Measurements from ENCODE around the gene FHOD3. TPM values are rescaled to one million over a fixed set of nuclear protein-coding genes. Genes with fewer than 3 reads are reported as not detected.

The FHOD3 gene
- total RNA-seq, 1 experiment from 2014 or later: 5.0 TPM

- no peak for TF ChIP-seq CTCF (IDR thresholded peaks at IDR 0.05; ENCODE audit: unreplicated experiment)
Observed at GRCh38 chr18:36333414-36333813, 35.9 kb downstream of the FHOD3 start.

GRCh38 chr18:36334798-36335197, 37.3 kb downstream of the FHOD3 start:
- DNase-seq (ENCODE audit: unreplicated experiment): no peak
- Mint-ChIP-seq H3K36me3 (ENCODE audit: insufficient read depth, unreplicated experiment) (peaks cover 4% of the 10 kb centered on the region), H3K9me3 (ENCODE audit: unreplicated experiment) (no peaks in the 10 kb centered on the region), H3K27ac (ENCODE audit: low read depth, unreplicated experiment) (no peak overlapping the region), H3K27me3 (ENCODE audit: insufficient read depth, unreplicated experiment) (no peaks in the 10 kb centered on the region), H3K4me3 (ENCODE audit: unreplicated experiment) (no peak overlapping the region), H3K4me1 (ENCODE audit: insufficient read depth, unreplicated experiment) (peaks cover 7% of the 10 kb centered on the region)
- ChIA-PET CTCF (interaction anchor here (0.6 to 1.1 kb wide), 2 partner anchors 11 to 20 kb away, joined by 3 read pairs; no protein-coding TSS in a partner anchor), POLR2A (no interaction called here)
- no peak for TF ChIP-seq CTCF (IDR thresholded peaks at IDR 0.05; ENCODE audit: unreplicated experiment)
- intact Hi-C loops (cut with micrococcal nuclease): no loop called here
- BruUV-seq (replicated peaks): no TSS peak

More at GRCh38 chr18:36333414-36333813, 35.9 kb downstream of the FHOD3 start:
- DNase-seq (ENCODE audit: unreplicated experiment): peak; percentile 23
- H3K9me3 Mint-ChIP-seq (ENCODE audit: unreplicated experiment): no peaks in the 10 kb centered on the region
- intact Hi-C loops (cut with micrococcal nuclease): no loop called here
- no TSS peak for BruUV-seq (replicated peaks)
- peaks cover 4% of the 10 kb centered on the region for H3K36me3 Mint-ChIP-seq (ENCODE audit: insufficient read depth, unreplicated experiment)
- H3K27ac Mint-ChIP-seq (ENCODE audit: low read depth, unreplicated experiment): no peak overlapping the region
- no peak overlapping the region for H3K4me3 Mint-ChIP-seq (ENCODE audit: unreplicated experiment)
- ChIA-PET CTCF (interaction anchor here (0.6 kb wide), 1 partner anchor 1960 kb away, joined by 3 read pairs; no protein-coding TSS in a partner anchor), POLR2A (no interaction called here)
- H3K27me3 Mint-ChIP-seq (ENCODE audit: insufficient read depth, unreplicated experiment): no peaks in the 10 kb centered on the region
- H3K4me1 Mint-ChIP-seq (ENCODE audit: insufficient read depth, unreplicated experiment): peaks cover 7% of the 10 kb centered on the region

GRCh38 chr18:36335476-36336279, 38.2 kb downstream of the FHOD3 start:
- H3K4me3 Mint-ChIP-seq (ENCODE audit: unreplicated experiment): no peak overlapping the region
- peaks cover 4% of the 10 kb centered on the region for H3K36me3 Mint-ChIP-seq (ENCODE audit: insufficient read depth, unreplicated experiment)
- peaks cover 7% of the 10 kb centered on the region for H3K4me1 Mint-ChIP-seq (ENCODE audit: insufficient read depth, unreplicated experiment)
- intact Hi-C loops (cut with micrococcal nuclease): no loop called here
- no peaks in the 10 kb centered on the region for H3K27me3 Mint-ChIP-seq (ENCODE audit: insufficient read depth, unreplicated experiment)
- CTCF ChIA-PET: interaction anchor here (0.6 to 0.7 kb wide), 2 partner anchors 14 to 240 kb away, joined by 5 to 8 read pairs; no protein-coding TSS in a partner anchor
- no peaks in the 10 kb centered on the region for H3K9me3 Mint-ChIP-seq (ENCODE audit: unreplicated experiment)
- H3K27ac Mint-ChIP-seq (ENCODE audit: low read depth, unreplicated experiment): no peak overlapping the region
- TF ChIP-seq CTCF (IDR thresholded peaks at IDR 0.05; ENCODE audit: unreplicated experiment): no peak
- POLR2A ChIA-PET: no interaction called here
- BruUV-seq (replicated peaks): no TSS peak
- DNase-seq (ENCODE audit: unreplicated experiment): no peak

GRCh38 chr18:36337679-36338402, 40.3 kb downstream of the FHOD3 start:
- ChIA-PET POLR2A (no interaction called here), CTCF (interaction anchor here (0.7 to 1.3 kb wide), 2 partner anchors 74 to 234 kb away, joined by 3 read pairs; no protein-coding TSS in a partner anchor)
- Mint-ChIP-seq H3K4me3 (ENCODE audit: unreplicated experiment) (no peak overlapping the region), H3K27me3 (ENCODE audit: insufficient read depth, unreplicated experiment) (no peaks in the 10 kb centered on the region), H3K36me3 (ENCODE audit: insufficient read depth, unreplicated experiment) (peaks cover 4% of the 10 kb centered on the region), H3K9me3 (ENCODE audit: unreplicated experiment) (peaks cover 8% of the 10 kb centered on the region), H3K27ac (ENCODE audit: low read depth, unreplicated experiment) (no peak overlapping the region), H3K4me1 (ENCODE audit: insufficient read depth, unreplicated experiment) (peaks cover 7% of the 10 kb centered on the region)
- no peak for DNase-seq (ENCODE audit: unreplicated experiment)
- intact Hi-C loops (cut with micrococcal nuclease): no loop called here
- no peak for TF ChIP-seq CTCF (IDR thresholded peaks at IDR 0.05; ENCODE audit: unreplicated experiment)
- no TSS peak for BruUV-seq (replicated peaks)
